Panc1 (cell line): ENCODE measurements around the gene SLC35F4. TPM values are rescaled to one million over a fixed set of nuclear protein-coding genes. Genes with fewer than 3 reads are reported as not detected.
A peak's percentile ranks its signal among the peaks of the same experiment; 100 is the strongest.

Experiments used
- ATAC-seq: fragments of 200-7000 bp; cut with Tn5 transposase; 2 replicates; pipeline ENCODE4 v1.9.1; 2020; ENCODE audit warnings: mild to moderate bottlenecking, moderate library complexity
- BruUV-seq: library from RNA; stranded (reverse); fragments of 400-500 nt; replicated peaks from 2 replicates; lab custom pipeline; 2021; lab: Mats Ljungman, UMichigan
- CTCF ChIA-PET: fragments of 300-600 bp; sonication (Branson Sonifier 250); formaldehyde crosslinking; loops from one replicate; lab custom pipeline; 2022; ENCODE audit warnings: antibody characterized with exemption; lab: Charles Lee
- POLR2A ChIA-PET: fragments of 300-600 bp; sonication (Branson Sonifier 250); formaldehyde crosslinking; loops from one replicate; lab custom pipeline; 2022; ENCODE audit warnings: antibody characterized with exemption; lab: Charles Lee
- DNase-seq: peaks from one replicate; pipeline ENCODE4 v3.0.0-alpha.2; 2010; ENCODE audit warnings: low read depth, low spot score
- H3K27ac ChIP-seq: 2 replicates; pipeline ENCODE4 v1.5.1; 2011; ENCODE audit warnings: mild to moderate bottlenecking, low read length, inconsistent platforms
- H3K27me3 ChIP-seq: fragments of 200-500 bp; sonication (Bioruptor generic); 2 replicates; pipeline ENCODE4 v1.6.0; 2014; ENCODE audit warnings: low read length, inconsistent platforms; ENCODE audit not compliant: control insufficient read depth, insufficient read depth
- H3K36me3 ChIP-seq: fragments of 200-500 bp; sonication (Bioruptor generic); 2 replicates; pipeline ENCODE4 v1.5.1; 2014; ENCODE audit warnings: inconsistent platforms, mild to moderate bottlenecking, low read length, moderate library complexity; ENCODE audit not compliant: control insufficient read depth, insufficient read depth
- H3K4me1 ChIP-seq: 2 replicates; pipeline ENCODE4 v1.5.1; 2011; ENCODE audit warnings: inconsistent platforms, mild to moderate bottlenecking, low read length, moderate library complexity; ENCODE audit not compliant: control insufficient read depth, insufficient read depth
- H3K4me3 ChIP-seq, 2 experiments: 2 replicates each; pipeline ENCODE4 v1.5.1; 2011 to 2012; ENCODE audit warnings: low read depth in 2 of 2, low read length in 2 of 2, mild to moderate bottlenecking in 2 of 2, inconsistent platforms in 1 of 2, moderate library complexity in 1 of 2
- H3K9me3 ChIP-seq: fragments of 200-500 bp; sonication (Bioruptor generic); 2 replicates; pipeline ENCODE4 v1.5.1; 2014; ENCODE audit warnings: low read depth, mild to moderate bottlenecking, inconsistent platforms, low read length, moderate library complexity; ENCODE audit not compliant: control insufficient read depth, insufficient read depth
- CTCF ChIP-seq: fragments of 450-650 bp; IDR thresholded peaks from 2 replicates; pipeline ENCODE4 v1.5.1; 2017; ENCODE audit warnings: mild to moderate bottlenecking
- POLR2AphosphoS5 ChIP-seq: IDR thresholded peaks from 2 replicates; pipeline ENCODE4 v1.6.1; 2012; ENCODE audit warnings: mild to moderate bottlenecking, low read depth, low read length, moderate library complexity
- REST ChIP-seq, 2 experiments: IDR thresholded peaks; 2 replicates each; pipeline ENCODE4 v1.6.1; 2011 to 2012; ENCODE audit warnings: low read depth in 2 of 2, control low read depth in 1 of 2, low read length in 1 of 2, mild to moderate bottlenecking in 1 of 2, moderate library complexity in 1 of 2; ENCODE audit not compliant: insufficient read depth in 1 of 2
- SIN3A ChIP-seq: IDR thresholded peaks from 2 replicates; pipeline ENCODE4 v1.6.1; 2012; ENCODE audit warnings: low read depth, mild to moderate bottlenecking, low read length, moderate library complexity, borderline replicate concordance; ENCODE audit not compliant: insufficient read depth
- TCF7L2 ChIP-seq: IDR thresholded peaks from 2 replicates; pipeline ENCODE4 v1.6.1; 2011; ENCODE audit warnings: mild to moderate bottlenecking, low read depth, low read length, inconsistent platforms
- in situ Hi-C: cut with HindIII; loops from 2 replicates; pipeline ENCODE4 v1.10.0; 2016; ENCODE audit warnings: low sequenced_read_pairs, low pct_unique_long_range_greater_than_20kb
- intact Hi-C: fragments of 100-400 bp; cut with micrococcal nuclease; formaldehyde crosslinking; loops from one replicate; pipeline ENCODE4 v1.10.0; 2022; ENCODE audit not compliant: unreplicated experiment
- total RNA-seq: library from RNA; stranded (reverse); gene quantifications from one replicate; pipeline ENCODE4 v1.2.1, GENCODE V29; 2021; ENCODE audit not compliant: unreplicated experiment

SLC35F4 gene
- total RNA-seq, 1 experiment from 2014 or later = not detected

GRCh38 chr14:57533214-57533613, 332.7 kb downstream of the SLC35F4 start:
- H3K4me3 ChIP-seq = no peak overlapping the region
- in situ Hi-C loops (no loop called here), intact Hi-C loops (loop anchor here (5.0 kb wide), 1 partner anchor 539 kb away; no protein-coding TSS in a partner anchor)
- TF ChIP-seq REST (IDR thresholded peaks at IDR 0.05; ENCODE audit: insufficient read depth in 1 of 2, low read depth in 2 of 2, low read length in 1 of 2) (no peak), CTCF (peak; percentile 61)
- DNase-seq = peak; percentile 27
- H3K27me3 ChIP-seq = no peaks in the 10 kb centered on the region
- H3K9me3 ChIP-seq = no peaks in the 10 kb centered on the region
- peak; percentile 66; the same call in 1 of the 2 replicates for ATAC-seq
- POLR2A ChIA-PET = no interaction called here
- CTCF ChIA-PET = no interaction called here
- no TSS peak for BruUV-seq
- H3K36me3 ChIP-seq = no peaks in the 10 kb centered on the region
- no peak overlapping the region for H3K27ac ChIP-seq
- H3K4me1 ChIP-seq = no peaks in the 10 kb centered on the region

GRCh38 chr14:57530571-57530970, 335.3 kb downstream of the SLC35F4 start:
- DNase-seq = no peak
- ATAC-seq = no peak
- TF ChIP-seq CTCF (no peak), TCF7L2 (no peak), SIN3A (no peak), POLR2AphosphoS5 (no peak), REST (IDR thresholded peaks at IDR 0.05; ENCODE audit: insufficient read depth in 1 of 2, low read depth in 2 of 2, low read length in 1 of 2) (no peak)
- no peaks in the 10 kb centered on the region for H3K4me1 ChIP-seq
- no peak overlapping the region for H3K4me3 ChIP-seq
- BruUV-seq = no TSS peak
- intact Hi-C loops = loop anchor here (5.0 kb wide), 1 partner anchor 542 kb away; no protein-coding TSS in a partner anchor
- CTCF ChIA-PET = no interaction called here
- H3K36me3 ChIP-seq = no peaks in the 10 kb centered on the region
- no peaks in the 10 kb centered on the region for H3K9me3 ChIP-seq
- H3K27ac ChIP-seq = no peak overlapping the region
- H3K27me3 ChIP-seq = no peaks in the 10 kb centered on the region
- POLR2A ChIA-PET = no interaction called here
- in situ Hi-C loops = no loop called here
